GM18909 (cell line): ENCODE measurements around the gene DNM1.

Experiments
- ATAC-seq: cut with Tn5 transposase; IDR thresholded peaks from one replicate; pipeline ENCODE4 v1.9.1; 2021; ENCODE audit warnings: mild to moderate bottlenecking; ENCODE audit not compliant: unreplicated experiment, poor library complexity

The DNM1 gene

GRCh38 chr9:128247226-128247803 lies 44.1 kb downstream of the DNM1 start:
- ATAC-seq = no peak

- no peak for ATAC-seq
These were observed 46.4 kb downstream of the DNM1 start for GRCh38 chr9:128249558-128249907.

- peak; percentile 84 for ATAC-seq
These were observed 47.0 kb downstream of the DNM1 start for GRCh38 chr9:128249908-128250838.

- peak; percentile 32 for ATAC-seq
These were observed 47.9 kb downstream of the DNM1 start for GRCh38 chr9:128250839-128251731.

- ATAC-seq = no peak
These were observed 48.5 kb downstream of the DNM1 start for GRCh38 chr9:128251732-128252100.

- no peak for ATAC-seq
These were observed 49.3 kb downstream of the DNM1 start for GRCh38 chr9:128252317-128253139.

- ATAC-seq = no peak
These were observed 50.2 kb downstream of the DNM1 start for GRCh38 chr9:128253140-128253990.

GRCh38 chr9:128253991-128254346 lies 50.8 kb downstream of the DNM1 start:
- ATAC-seq = no peak

GRCh38 chr9:128254362-128254761 lies 51.2 kb downstream of the DNM1 start:
- no peak for ATAC-seq

- ATAC-seq = no peak
These were observed 51.9 kb downstream of the DNM1 start for GRCh38 chr9:128254855-128255759.

GRCh38 chr9:128257086-128257825 lies 54.1 kb downstream of the DNM1 start:
- ATAC-seq = no peak

- no peak for ATAC-seq
These were observed 54.7 kb downstream of the DNM1 start for GRCh38 chr9:128257907-128258306.

GRCh38 chr9:128258326-128258725 lies 55.1 kb downstream of the DNM1 start:
- no peak for ATAC-seq

- no peak for ATAC-seq
These were observed 56.0 kb downstream of the DNM1 start for GRCh38 chr9:128259156-128259555.

GRCh38 chr9:128260340-128260739 lies 57.2 kb downstream of the DNM1 start:
- no peak for ATAC-seq

- no peak for ATAC-seq
These were observed 59.5 kb downstream of the DNM1 start for GRCh38 chr9:128262687-128263086.

- ATAC-seq = no peak
These were observed 62.2 kb downstream of the DNM1 start for GRCh38 chr9:128265348-128265847.
